Nephron (organoid): ENCODE results near the gene UBA3.
A peak's percentile ranks its signal among the peaks of the same experiment; 100 is the strongest.

Experiments used
- H3K27ac Mint-ChIP-seq, 3 experiments: 2 replicates each; pipeline ENCODE4 v1.8.0; 2020; ENCODE audit warnings: mixed read lengths in 3 of 3, mild to moderate bottlenecking in 2 of 3, moderate library complexity in 1 of 3
- H3K27me3 Mint-ChIP-seq: 2 replicates; pipeline ENCODE4 v1.8.0; 2021; ENCODE audit warnings: low read depth, mild to moderate bottlenecking, moderate library complexity, mixed read lengths
- H3K36me3 Mint-ChIP-seq: 2 replicates; pipeline ENCODE4 v1.8.0; 2020; ENCODE audit warnings: low read depth, mixed read lengths
- H3K4me1 Mint-ChIP-seq: 2 replicates; pipeline ENCODE4 v1.8.0; 2020; ENCODE audit warnings: mixed read lengths
- H3K4me3 Mint-ChIP-seq, 3 experiments: 2 replicates each; pipeline ENCODE4 v1.8.0; 2020; ENCODE audit warnings: mild to moderate bottlenecking in 3 of 3, mixed read lengths in 3 of 3, moderate library complexity in 2 of 3
- H3K9me3 Mint-ChIP-seq: 2 replicates; pipeline ENCODE4 v1.8.0; 2020; ENCODE audit warnings: mixed read lengths
- TF ChIP-seq, protein P1 (sequence below), 3 experiments: fragments of 200-600 bp; sonication (generic); IDR thresholded peaks; one replicate each; pipeline ENCODE4 v1.5.0; 2021; ENCODE audit warnings: antibody characterized with exemption in 3 of 3; ENCODE audit not compliant: unreplicated experiment in 3 of 3

Gene UBA3

DNA sequence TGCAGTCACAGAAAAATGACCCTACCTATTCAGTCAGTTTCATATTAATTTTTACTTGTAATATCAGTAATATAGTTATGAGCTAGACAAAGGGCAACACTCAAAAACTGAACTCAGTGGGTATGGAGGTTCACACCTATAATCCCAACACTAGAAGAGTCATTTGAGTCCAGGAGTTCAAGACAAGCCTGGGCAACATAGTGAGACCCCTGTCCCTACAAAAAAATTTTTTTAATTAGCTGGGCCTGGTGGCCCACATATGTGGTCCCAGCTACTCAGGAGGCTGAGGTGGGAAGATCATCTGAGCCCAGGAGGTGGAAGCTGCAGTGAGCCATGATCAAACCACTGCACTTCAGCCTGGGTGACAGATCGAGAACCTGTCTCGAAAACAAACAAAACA, 31.2 kb downstream of the UBA3 start:
- H3K27ac Mint-ChIP-seq = no peak overlapping the region
- H3K4me3 Mint-ChIP-seq = peak overlapping the region in 2 of 3 experiments; percentile 43 to 97
- no peaks in the 10 kb centered on the region for H3K27me3 Mint-ChIP-seq
- peaks cover 43% of the 10 kb centered on the region for H3K4me1 Mint-ChIP-seq
- H3K9me3 Mint-ChIP-seq = no peaks in the 10 kb centered on the region
- H3K36me3 Mint-ChIP-seq = peaks cover 30% of the 10 kb centered on the region
- TF ChIP-seq, protein P1, sequence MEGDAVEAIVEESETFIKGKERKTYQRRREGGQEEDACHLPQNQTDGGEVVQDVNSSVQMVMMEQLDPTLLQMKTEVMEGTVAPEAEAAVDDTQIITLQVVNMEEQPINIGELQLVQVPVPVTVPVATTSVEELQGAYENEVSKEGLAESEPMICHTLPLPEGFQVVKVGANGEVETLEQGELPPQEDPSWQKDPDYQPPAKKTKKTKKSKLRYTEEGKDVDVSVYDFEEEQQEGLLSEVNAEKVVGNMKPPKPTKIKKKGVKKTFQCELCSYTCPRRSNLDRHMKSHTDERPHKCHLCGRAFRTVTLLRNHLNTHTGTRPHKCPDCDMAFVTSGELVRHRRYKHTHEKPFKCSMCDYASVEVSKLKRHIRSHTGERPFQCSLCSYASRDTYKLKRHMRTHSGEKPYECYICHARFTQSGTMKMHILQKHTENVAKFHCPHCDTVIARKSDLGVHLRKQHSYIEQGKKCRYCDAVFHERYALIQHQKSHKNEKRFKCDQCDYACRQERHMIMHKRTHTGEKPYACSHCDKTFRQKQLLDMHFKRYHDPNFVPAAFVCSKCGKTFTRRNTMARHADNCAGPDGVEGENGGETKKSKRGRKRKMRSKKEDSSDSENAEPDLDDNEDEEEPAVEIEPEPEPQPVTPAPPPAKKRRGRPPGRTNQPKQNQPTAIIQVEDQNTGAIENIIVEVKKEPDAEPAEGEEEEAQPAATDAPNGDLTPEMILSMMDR (IDR thresholded peaks at IDR 0.05; ENCODE audit: unreplicated experiment in 3 of 3) = no peak

DNA sequence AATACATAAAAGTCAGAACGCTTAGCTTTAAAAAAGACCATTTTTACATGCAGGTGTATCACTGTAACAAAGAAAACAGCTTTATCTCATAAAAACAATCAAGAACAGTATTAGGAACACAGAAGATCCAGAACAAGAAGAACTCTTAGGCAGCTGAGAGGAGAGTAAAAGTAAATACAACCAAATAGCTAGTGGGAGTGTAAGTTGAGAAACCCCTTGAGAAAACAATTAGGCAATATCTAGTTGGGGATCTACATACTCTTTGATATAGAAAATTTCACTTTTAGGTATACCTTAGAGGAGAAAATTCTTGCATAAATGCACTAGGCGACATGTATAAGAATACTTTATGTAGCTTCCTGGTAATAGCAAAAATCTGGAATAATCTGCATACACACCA, 35.6 kb downstream of the UBA3 start:
- Mint-ChIP-seq H3K4me1 (peaks cover 28% of the 10 kb centered on the region), H3K4me3 (no peak overlapping the region), H3K27ac (no peak overlapping the region), H3K9me3 (no peaks in the 10 kb centered on the region), H3K36me3 (peaks cover 58% of the 10 kb centered on the region), H3K27me3 (no peaks in the 10 kb centered on the region)
- TF ChIP-seq, protein P1 (IDR thresholded peaks at IDR 0.05; ENCODE audit: unreplicated experiment in 3 of 3) = no peak

DNA sequence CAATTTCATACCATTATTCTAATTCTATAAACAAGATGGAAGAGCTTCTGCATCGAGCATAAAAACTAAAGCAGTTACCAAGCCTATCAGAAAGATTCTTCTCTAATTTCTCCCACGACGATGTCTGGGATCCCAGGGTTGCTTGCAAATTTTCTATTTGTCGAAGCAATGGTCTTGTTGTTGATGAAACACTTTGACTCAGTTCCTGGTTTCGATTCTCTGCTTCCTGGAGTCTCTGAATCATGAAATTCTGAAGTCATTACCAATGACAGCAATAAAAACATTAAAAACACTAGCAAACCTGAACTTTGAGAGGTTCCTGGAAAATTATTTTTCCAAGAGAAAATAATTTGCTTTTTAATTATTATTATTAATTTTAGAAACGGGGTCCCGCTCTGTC, 46.7 kb downstream of the UBA3 start:
- H3K4me3 Mint-ChIP-seq = no peak overlapping the region
- no peaks in the 10 kb centered on the region for H3K9me3 Mint-ChIP-seq
- peaks cover 65% of the 10 kb centered on the region for H3K36me3 Mint-ChIP-seq
- no peaks in the 10 kb centered on the region for H3K27me3 Mint-ChIP-seq
- H3K27ac Mint-ChIP-seq = no peak overlapping the region
- TF ChIP-seq, protein P1 (IDR thresholded peaks at IDR 0.05; ENCODE audit: unreplicated experiment in 3 of 3) = no peak
- no peaks in the 10 kb centered on the region for H3K4me1 Mint-ChIP-seq

DNA sequence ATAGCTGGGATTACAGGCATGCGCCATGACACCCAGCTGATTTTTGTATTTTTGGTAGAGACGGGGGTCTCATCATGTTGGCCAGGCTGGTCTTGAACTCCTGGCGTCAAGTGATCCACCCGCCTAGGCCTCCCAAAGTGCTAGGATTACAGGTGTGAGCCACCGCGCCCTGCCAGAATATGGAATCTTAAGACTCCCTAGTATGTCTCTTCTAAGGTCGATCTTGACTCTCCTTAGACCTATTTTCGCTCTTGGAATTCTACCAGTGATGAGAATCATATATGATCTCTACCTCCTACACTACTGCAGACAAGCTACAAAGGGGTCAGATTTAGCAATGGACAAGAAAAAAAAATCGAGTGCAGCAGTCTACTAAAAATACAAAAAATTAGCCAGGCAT, 47.4 kb downstream of the UBA3 start:
- no peak overlapping the region for H3K27ac Mint-ChIP-seq
- no peak overlapping the region for H3K4me3 Mint-ChIP-seq
- peaks cover 64% of the 10 kb centered on the region for H3K36me3 Mint-ChIP-seq
- no peaks in the 10 kb centered on the region for H3K4me1 Mint-ChIP-seq
- TF ChIP-seq, protein P1 (IDR thresholded peaks at IDR 0.05; ENCODE audit: unreplicated experiment in 3 of 3) = no peak
- no peaks in the 10 kb centered on the region for H3K27me3 Mint-ChIP-seq
- H3K9me3 Mint-ChIP-seq = no peaks in the 10 kb centered on the region

DNA sequence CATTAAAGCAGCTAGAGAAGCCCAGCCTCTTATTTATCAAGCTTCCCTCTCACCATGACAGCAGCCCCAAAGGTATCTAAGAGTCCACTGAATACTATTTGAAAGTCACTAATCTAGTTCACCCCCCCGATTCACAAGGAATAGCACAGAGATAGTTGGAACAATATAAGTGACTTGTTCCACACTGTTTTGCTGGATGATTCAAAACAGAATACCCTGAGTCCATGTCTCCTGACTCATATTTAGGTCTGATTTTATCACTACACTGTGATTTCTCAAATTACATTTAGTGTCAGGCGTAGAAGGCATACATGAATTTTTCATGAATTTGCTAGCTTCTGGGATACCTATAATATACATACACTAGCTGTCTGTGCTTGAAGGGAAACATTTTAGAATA, 48.0 kb downstream of the UBA3 start:
- H3K9me3 Mint-ChIP-seq = no peaks in the 10 kb centered on the region
- TF ChIP-seq, protein P1 (IDR thresholded peaks at IDR 0.05; ENCODE audit: unreplicated experiment in 3 of 3) = no peak
- H3K27me3 Mint-ChIP-seq = no peaks in the 10 kb centered on the region
- H3K4me1 Mint-ChIP-seq = no peaks in the 10 kb centered on the region
- H3K4me3 Mint-ChIP-seq = no peak overlapping the region
- peaks cover 66% of the 10 kb centered on the region for H3K36me3 Mint-ChIP-seq
- no peak overlapping the region for H3K27ac Mint-ChIP-seq

DNA sequence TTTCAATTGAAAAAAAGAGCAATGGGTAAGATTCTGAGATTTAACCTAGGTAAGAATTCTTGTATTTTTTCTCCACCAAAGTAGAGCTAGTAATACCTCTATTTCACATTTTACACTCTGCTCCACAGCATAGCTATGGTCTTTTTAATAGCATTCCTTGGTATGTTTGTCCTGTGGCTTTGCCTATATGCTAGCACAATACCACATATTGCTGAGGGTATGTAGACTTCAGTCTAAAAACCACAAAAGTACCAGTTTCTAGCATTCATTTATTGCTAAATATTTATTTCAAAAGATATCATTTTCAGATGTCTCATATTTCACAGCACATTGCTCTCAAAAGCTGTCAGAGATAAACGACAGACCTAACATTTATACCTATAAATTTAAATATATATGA, 48.5 kb downstream of the UBA3 start:
- Mint-ChIP-seq H3K9me3 (no peaks in the 10 kb centered on the region), H3K27me3 (no peaks in the 10 kb centered on the region), H3K4me3 (no peak overlapping the region), H3K27ac (no peak overlapping the region), H3K4me1 (no peaks in the 10 kb centered on the region), H3K36me3 (peaks cover 63% of the 10 kb centered on the region)
- TF ChIP-seq, protein P1 (IDR thresholded peaks at IDR 0.05; ENCODE audit: unreplicated experiment in 3 of 3) = no peak
